H4 (cell line): ENCODE results near the gene PPP1CA. TPM values are rescaled to one million over a fixed set of nuclear protein-coding genes. Genes with fewer than 3 reads are reported as not detected.
"Not testable (repeated sequence)": the region's sequence is repeated elsewhere in the genome, so short reads cannot be mapped to it uniquely, and the experiment has no call there.

Experiments
- DNase-seq: peaks from one replicate; pipeline ENCODE4 v3.0.0-alpha.2; 2015; ENCODE audit warnings: low spot score
- total RNA-seq: library from RNA; depleted of rRNA; stranded (reverse); fragments of >200 nt; shearing (Covaris generic); gene quantifications from 2 replicates; pipeline ENCODE4 v1.2.3, GENCODE V29; 2014

The PPP1CA gene
- total RNA-seq, 1 experiment from 2014 or later, result 212 TPM

DNA sequence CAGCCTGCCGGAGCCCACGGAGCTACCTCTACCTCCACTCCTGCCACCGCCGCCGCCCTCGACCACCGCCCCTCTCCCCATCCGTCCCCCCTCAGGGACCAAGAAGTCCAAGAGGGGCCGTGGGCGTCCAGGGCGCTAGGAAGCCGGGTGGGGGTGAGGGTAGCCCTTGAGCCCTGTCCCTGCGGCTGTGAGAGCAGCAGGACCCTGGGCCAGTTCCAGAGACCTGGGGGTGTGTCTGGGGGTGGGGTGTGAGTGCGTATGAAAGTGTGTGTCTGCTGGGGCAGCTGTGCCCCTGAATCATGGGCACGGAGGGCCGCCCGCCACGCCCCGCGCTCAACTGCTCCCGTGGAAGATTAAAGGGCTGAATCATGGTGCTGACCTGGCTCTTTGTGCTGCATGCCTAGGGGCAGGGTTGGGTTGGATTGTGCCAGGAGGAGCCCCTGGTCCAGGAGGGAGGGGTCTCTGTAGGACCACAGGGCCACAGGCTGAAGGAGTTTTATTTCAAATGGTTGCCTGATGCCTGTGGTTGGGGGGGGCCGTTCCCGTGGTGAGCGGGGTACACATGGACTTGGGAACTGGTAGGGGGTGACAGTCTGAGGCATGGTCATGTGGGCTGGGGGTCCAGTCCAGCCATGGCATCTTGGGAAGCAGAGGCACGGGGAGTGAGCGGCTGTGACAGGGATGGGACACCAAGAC is 33.5 kb upstream of the PPP1CA start:
- no peak for DNase-seq

DNA sequence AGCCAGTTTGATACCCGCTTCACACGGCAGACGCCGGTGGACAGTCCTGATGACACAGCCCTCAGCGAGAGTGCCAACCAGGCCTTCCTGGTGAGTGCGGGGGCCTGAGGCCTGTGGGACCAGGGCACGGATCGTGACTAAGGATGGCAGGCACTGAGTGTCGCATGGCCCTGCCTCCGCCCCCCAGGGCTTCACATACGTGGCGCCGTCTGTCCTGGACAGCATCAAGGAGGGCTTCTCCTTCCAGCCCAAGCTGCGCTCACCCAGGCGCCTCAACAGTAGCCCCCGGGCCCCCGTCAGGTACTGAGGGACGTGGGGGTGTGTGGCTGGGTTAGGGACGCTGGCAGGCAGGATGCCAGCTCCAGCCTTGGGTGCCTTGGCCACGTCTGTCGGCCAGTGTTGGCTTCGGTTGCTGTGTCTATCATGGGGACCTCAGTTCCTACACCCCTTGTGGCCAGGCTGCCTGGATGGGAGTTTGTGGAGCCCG is 32.8 kb upstream of the PPP1CA start:
- DNase-seq, result no peak

DNA sequence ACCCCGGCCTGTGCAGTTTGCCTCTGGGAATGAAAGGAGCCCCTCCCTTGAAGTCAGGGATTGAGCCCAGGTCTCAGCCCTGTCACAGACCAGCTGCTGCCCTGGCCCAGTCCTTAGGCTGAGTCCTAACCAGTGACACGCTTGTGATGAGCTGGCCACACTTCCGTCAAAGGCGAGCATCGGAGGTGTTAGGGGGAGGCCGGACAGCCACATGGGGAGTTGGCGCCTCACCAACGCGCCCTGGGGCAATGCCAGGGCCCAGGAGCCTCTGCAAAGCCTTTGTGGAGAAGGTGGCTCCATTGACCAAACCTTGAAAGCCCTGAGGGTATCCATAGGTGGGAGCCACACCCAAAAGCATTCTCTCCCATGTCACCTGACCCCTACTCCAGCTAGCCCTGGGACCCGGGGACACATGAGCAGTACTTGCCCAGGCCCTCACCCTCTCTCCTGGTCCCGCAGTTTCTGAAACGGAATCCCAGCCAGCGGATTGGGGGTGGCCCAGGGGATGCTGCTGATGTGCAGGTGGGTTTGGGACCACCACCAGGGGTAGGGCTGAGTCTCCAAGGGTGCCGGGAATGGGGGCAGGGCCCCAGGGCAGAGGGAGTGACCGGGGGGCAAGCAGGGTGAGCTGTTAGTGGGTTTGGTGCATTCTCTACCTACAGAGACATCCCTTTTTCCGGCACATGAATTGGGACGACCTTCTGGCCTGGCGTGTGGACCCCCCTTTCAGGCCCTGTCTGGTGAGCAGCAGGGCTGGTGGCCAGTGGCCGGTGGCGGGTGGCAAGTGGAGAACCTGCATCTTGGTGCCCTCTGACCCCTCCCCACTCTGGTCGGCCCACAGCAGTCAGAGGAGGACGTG is 32.1 kb upstream of the PPP1CA start:
- DNase-seq, result no peak

DNA sequence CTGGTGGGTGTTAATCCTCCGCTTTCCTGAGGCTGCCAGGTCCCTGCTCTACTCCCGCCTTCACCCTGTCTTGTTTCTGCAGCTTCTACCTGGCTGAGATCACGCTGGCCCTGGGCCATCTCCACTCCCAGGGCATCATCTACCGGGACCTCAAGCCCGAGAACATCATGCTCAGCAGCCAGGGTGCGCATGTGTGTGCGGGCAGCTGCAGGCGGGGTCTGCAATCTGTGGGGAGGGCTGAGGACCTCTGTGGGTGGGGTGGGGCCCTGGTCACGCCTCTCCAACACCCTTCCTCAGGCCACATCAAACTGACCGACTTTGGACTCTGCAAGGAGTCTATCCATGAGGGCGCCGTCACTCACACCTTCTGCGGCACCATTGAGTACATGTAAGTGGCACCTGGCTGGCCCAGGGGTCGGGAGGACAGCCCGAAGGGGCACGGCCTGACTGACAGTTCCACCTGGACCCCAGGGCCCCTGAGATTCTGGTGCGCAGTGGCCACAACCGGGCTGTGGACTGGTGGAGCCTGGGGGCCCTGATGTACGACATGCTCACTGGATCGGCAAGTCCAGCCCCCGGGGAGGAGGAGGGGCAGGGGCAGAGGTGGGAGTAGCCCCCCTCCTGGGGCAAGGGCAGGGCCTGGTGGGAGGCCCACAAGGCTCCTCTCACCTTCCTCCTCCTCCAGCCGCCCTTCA is 31.1 kb upstream of the PPP1CA start:
- no peak for DNase-seq

DNA sequence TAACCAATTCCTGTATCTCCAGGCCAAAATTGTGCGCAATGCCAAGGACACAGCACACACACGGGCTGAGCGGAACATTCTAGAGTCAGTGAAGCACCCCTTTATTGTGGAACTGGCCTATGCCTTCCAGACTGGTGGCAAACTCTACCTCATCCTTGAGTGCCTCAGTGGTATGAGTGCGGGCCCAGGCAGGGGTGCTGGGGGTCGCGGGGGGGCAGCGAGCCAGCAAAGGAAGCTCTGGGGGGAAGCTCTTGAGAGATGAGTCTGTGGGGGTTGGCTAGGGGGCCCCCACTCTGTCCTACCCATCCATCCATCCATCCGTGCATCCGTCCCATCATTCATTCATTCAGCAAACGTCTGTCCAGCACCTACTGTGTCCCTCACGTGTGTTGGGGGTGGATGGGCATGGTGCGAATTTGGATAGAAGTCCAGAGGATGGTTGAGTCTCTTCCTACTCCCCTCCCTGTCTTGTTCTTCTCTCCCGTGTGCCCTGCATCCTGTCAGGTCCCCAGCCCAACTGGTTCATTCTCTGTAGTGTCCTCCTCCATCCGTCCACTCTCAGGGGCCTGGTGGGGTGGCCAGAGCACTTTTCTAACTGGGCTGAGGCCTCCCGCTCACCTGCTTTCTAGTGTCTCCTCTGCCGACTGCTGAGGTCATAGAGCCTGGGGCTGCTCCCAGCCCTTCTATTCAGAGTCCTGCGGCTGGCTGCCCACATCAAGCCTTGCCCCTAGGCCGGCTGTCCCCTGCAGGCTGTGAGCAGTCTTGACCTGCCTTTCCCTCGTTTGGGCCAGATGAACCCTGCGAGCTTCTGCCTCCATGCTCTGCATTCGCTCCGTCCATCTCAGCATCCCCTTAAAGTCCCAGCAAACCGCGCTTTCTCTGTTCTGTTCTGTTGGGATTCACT is 29.9 kb upstream of the PPP1CA start:
- no peak for DNase-seq

DNA sequence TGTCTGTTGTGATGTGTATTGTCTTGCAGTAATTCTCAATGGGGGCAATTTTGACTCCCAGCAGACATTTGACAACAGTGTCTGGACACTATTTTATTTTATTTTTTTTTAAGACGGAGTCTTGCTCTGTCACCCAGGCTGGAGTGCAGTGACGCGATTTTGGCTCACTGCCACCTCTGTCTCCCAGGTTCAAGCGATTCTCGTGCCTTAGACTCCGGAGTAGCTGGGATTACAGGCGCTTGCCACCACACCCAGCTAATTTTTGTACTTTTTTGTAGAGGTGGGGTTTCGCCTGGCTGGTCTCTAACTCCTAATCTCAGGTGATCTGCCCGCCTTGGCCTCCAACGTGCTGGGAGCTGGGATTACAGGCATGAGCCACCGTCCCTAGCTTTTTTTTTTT is 28.1 kb upstream of the PPP1CA start:
- no peak for DNase-seq

DNA sequence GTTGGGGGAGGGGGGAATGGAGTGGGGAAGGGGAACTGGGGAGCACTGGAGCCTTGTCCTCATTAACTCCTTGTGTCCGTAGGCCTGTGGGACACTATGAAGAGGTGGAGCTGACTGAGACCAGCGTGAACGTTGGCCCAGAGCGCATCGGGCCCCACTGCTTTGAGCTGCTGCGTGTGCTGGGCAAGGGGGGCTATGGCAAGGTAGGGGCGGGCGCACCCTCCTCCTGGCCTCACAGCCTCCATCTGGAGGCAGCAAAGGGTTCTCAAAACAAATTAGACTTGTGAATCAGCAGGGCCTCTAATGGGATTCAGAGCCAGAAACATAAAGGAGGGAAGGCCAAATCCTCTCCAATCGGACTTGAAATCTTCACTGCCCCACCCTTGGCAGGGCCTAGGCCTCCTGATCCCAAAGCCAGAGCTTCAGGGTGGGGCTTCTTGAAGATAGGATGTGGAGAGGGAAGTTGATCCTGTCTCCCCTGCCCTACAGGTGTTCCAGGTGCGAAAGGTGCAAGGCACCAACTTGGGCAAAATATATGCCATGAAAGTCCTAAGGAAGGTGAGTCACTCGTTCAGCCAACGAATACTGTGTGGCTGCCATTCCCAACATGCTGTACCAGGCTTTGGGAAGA is 27.5 kb upstream of the PPP1CA start:
- no peak for DNase-seq

DNA sequence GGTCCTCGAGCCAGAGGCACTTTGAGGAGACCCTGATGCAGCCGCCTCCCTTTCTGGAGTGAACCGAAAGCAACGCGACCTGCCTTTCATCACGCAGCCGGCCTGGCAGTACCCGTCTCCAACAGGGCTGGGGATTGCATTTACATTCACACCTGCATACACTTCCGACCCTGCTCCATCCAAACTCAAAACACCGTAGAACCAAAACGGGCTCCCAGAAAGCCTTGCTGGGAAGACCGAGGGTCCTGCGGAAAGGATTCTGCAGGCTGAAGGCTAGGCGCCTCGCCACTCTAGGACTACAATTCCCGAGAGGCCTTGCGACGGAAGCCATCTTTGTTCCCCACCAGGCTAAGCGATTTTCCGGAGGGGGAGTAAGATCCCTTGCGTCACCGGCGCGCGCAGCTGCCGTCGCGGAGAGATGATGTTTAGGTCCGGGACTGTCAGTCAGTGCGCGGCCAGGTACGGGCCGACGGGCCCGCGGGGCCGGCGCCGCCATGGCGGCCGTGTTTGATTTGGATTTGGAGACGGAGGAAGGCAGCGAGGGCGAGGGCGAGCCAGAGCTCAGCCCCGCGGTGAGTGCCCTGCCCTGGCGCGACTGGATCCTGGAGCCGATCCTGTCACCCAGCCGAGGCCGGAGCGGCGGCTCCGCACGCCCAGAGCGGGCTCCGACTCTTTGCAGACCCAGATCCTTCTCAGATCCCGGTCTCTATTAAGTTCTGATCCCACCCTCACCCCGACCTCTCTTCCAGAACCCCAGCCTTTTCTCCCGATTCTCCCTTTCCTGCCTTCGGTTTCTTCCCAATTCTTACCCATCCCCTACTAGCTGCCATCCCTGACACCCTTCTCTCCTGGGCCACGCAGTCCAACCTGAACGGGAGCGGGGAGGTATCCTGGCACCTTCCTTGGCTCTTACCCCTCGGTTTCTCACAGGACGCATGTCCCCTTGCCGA is 26.7 kb upstream of the PPP1CA start, which contains the start of gene RPS6KB2:
RPS6KB2 (plus strand) TSS at position 443 of the 950 bp plus-strand sequence; CDS start at position 495, 52 bp downstream.
- DNase-seq, result peak; percentile 94

DNA sequence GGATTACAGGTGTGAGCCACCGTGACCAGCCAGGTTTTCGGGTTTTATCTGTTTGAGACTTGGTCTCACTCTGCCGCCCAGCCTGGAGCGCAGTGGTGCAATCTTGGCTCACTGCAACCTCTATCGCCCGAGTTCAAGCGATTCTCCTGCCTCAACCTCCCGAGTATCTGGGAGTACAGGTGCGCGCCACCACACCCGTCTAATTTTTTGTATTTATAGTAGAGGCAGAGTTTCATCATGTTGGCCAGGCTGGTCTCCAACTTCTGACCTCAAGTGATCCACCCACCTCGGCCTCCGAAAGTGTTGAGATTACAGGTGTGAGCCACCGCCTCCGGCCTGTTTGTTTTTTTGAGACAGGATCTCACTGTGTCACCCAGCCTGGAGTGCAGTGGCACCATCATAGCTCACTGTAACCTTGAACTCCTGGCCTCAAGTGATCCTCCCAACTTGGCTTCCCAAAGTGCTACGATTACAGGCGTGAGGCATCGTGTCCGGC is 25.8 kb upstream of the PPP1CA start:
- DNase-seq, result not testable (repeated sequence)

DNA sequence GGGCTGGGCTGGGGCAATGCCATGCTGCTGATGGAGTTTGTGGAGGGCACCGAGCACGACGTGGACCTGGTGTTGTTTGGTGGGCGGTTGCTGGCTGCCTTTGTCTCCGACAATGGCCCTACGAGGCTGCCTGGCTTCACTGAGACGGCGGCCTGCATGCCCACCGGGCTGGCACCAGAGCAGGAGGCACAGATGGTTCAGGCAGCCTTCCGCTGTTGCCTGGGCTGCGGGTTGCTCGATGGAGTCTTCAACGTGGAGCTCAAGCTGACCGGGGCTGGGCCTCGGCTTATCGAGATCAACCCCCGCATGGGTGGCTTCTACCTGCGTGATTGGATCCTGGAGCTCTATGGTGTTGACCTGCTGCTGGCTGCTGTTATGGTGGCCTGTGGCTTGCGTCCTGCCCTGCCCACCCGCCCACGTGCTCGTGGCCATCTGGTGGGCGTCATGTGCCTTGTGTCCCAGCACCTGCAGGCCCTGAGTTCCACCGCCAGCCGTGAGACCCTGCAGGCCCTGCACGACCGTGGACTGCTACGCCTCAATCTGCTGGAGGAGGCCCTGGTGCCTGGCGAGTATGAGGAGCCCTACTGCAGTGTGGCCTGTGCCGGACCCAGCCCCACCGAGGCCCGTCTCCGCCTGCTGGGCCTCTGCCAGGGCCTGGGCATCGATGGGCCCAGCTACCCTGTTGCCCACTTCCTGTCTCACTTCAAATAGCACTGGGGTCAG is 22.4 kb upstream of the PPP1CA start:
- no peak for DNase-seq

DNA sequence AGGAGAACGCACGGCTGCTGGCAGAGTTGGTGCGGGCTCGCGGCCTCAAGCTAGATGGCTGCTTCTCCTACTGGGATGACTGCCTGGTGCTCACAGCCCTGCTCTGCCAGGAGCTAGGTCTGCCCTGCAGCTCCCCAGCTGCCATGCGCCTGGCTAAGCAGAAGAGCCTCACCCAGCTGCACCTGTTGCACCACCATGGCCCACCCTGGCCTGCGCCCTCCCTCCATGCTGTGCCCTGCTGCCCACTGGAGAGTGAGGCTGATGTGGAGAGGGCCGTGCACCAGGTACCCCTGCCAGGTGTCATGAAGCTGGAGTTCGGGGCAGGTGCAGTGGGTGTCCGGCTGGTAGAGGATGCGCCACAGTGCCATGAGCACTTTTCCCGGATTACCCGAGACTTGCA is 21.8 kb upstream of the PPP1CA start:
- no peak for DNase-seq

DNA sequence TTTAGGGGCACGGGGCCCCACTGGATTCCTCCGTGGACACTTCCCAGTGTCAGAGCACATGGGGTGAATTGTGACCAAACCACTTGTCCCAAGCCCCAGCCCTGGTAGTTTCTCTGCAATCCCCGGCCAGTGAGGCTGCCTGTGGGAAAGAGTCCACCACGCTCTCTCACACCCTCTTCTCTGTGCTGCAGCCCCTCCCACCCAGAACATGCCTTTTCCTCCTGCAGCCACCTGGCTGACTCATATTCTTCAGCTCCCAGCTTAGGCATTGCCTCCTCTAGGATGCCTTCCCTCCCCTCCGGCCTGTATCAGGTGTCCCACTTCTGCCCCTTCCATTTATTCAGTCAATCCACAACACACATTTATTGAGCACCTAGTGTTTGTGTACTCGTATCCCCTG is 21.2 kb upstream of the PPP1CA start:
- no peak for DNase-seq

DNA sequence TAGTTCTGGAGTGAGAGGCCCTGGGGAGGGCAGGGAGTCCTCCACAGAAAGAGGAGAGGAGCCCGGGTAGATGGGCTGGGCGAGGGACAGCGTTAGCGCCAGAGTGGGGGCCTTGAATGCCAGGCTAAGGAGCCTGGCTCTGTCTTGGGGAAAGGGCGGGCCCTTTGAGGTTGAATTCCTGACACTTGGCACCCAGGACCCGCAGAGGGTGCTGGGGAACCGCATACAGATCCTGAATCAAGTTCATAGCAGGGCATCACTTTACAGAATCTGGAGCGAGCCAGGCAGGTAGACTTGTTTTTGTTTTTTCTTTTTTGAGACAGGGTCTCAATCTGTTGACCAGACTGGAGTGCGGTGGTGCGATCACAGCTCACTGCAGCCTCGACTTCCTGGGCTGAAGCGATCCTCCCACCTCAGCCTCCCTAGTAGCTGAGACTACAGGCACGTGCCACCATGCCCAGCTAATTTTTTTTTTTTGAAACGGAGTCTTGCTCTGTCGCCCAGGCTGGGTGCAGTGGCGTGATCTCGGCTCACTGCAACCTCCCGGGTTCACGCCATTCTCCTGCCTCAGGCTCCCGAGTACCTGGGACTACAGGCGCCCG is 19.9 kb upstream of the PPP1CA start:
- DNase-seq, result no peak

DNA sequence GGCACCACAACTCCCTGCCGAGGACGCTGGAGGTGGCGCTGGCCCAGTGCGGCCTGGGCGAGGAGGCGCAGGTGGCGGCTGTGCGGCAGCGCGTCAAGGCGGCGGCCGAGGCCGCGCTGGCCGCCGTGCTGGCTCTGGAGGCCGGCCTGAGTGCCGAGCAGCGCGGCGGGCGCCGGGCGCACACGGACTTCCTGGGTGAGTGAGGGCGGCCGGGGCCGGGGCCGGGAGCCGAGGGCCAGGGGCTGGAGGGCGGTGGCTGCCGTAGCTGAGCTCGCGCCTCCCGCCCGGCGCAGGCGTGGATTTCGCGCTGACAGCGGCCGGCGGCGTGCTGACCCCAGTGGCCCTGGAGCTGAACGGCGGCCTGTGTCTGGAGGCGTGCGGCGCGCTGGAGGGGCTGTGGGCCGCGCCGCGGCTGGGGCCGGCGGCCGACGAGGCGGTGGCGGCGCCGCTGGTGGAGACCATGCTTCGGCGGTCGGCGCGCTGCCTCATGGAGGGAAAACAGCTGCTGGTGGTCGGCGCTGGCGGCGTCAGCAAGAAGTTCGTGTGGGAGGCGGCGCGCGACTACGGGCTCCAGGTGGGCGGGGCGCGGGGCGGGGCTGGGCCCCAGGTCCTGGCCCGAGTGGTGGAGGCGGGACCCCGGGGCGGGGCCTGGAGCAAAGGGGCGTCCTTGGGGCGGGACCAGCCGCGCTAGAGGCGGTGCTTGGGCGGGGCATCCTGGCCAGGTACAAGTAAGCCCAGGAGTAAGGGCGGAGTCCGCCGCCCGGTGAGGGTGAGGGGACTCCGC is 19.2 kb upstream of the PPP1CA start:
- DNase-seq, result peak; percentile 68

DNA sequence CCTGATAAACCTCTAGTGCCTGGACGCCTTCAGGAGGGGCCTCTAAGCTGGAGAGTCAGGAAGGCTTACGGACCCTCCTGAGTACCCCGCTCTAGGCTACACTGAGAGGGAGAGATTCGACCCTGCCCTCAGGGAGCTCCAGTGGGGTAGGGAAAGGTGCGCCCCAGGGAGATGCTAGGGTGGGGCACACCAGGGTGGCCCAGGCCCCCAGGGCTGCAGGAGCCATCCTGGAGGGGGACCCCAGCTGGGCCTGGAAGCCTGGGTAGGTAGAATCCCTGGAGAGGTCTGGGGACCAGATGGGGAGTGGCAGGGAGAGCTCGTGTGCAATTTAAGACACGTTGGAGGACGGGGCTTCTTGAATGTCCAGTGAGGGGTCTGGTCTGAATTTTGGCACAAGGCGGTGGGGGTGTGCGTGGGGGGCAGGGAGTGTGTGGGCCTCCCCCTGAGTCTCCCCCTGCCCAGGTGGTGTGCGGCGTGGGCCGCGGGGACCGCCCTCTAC is 18.5 kb upstream of the PPP1CA start:
- DNase-seq, result no peak

DNA sequence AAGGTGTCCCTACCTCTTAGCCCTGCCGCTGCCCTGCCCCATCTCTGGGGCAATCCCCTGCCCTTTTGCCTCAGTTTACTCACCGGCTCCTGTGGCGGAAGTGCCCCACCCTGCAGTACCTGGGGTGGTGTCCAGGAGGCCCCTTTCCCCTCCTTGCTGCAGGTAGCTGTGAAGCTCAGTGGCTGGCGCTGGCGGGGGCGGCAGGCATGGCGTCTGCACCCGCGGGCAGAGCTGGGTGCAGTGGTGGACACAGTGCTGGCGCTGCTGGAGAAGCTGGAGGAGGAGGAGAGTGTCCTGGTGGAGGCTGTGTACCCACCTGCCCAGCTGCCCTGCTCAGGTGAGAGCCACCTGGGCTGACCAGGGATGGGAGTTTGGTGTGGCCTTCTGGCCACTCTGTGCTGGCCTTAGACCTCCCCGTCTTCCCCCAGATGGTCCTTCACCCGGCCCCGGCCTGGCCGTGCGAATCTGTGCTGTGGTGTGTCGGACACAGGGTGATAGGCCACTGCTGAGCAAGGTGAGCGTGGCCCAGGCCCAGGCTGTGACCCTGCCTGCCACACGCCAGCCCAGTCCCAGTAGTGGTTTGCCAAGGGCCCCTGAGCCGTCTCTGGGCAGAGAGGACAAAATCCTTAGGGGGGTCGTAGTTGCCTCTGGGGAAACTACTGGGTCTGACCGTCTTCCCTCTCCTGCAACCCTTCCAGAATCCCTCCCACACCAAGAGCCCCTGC is 17.8 kb upstream of the PPP1CA start:
- no peak for DNase-seq
